Activated T-cell treated with anti-CD3 and anti-CD28 coated beads, Interleukin-2, amount 50 U/mL, for 72 hours (primary cell): Measurements from ENCODE around the gene CAPN5. TPM values are rescaled to one million over a fixed set of nuclear protein-coding genes. Genes with fewer than 3 reads are reported as not detected.

Experiments
- ATAC-seq, 2 donors: fragments of 150-1000 bp; cut with Tn5 transposase; replicated peaks in 1 of 2; 2 replicates each; pipeline ENCODE4 v1.10.0; 2021; ENCODE audit warnings: moderate library complexity in 2 of 2, mild to moderate bottlenecking in 1 of 2
- DNase-seq, 2 donors: peaks; one replicate each; pipeline ENCODE4 v3.0.0; 2021 to 2022; ENCODE audit warnings: mixed read lengths in 1 of 2
- H3K27ac Mint-ChIP-seq: one replicate; pipeline ENCODE4 v1.8.0; 2022; ENCODE audit warnings: mild to moderate bottlenecking, moderate library complexity, mixed read lengths
- H3K27me3 Mint-ChIP-seq: one replicate; pipeline ENCODE4 v1.8.0; 2022; ENCODE audit warnings: low read depth, mixed read lengths
- H3K36me3 Mint-ChIP-seq, 2 donors: one replicate each; pipeline ENCODE4 v1.8.0; 2022; ENCODE audit warnings: mixed read lengths in 2 of 2, mild to moderate bottlenecking in 1 of 2; ENCODE audit not compliant: insufficient read depth in 2 of 2
- H3K4me1 Mint-ChIP-seq: one replicate; pipeline ENCODE4 v1.8.0; 2022; ENCODE audit warnings: low read depth, mixed read lengths
- H3K4me3 Mint-ChIP-seq, 2 donors: one replicate each; pipeline ENCODE4 v1.8.0; 2022; ENCODE audit warnings: mild to moderate bottlenecking in 2 of 2, mixed read lengths in 2 of 2, moderate library complexity in 2 of 2
- H3K9me3 Mint-ChIP-seq, 2 donors: one replicate each; pipeline ENCODE4 v1.8.0; 2022; ENCODE audit warnings: mixed read lengths in 2 of 2
- total RNA-seq, 2 donors: library from RNA; stranded (reverse); gene quantifications; one replicate each; pipeline ENCODE4 v1.2.3, GENCODE V29; 2022

Gene CAPN5
- total RNA-seq, 2 donors from 2014 or later: 1.0 to 1.1 TPM

DNA sequence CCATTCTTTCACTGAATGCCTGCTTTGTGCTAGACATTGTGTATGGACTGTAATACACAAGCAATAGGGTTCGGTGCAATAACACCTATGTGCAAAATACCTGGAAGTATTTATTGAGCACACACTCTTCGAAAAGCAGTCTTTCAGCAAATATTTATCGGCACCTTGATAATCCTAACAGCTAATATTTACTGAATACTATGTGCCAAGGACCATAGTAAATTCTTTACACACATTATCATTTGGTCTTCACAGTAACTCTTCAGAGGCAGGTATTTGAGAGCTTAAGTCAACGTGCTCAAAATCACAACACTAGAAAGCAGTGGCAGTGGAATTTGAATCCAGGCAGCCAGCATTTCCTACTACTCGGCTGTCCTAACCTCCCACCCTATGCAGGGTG lies 30.4 kb upstream of the CAPN5 start:
- Mint-ChIP-seq H3K27me3 (peaks cover 51% of the 10 kb centered on the region), H3K9me3 (no peaks in the 10 kb centered on the region), H3K36me3 (peaks cover 0 to 2% of the 10 kb centered on the region in 2 donors), H3K4me1 (peaks cover 8% of the 10 kb centered on the region), H3K27ac (no peak overlapping the region), H3K4me3 (no peak overlapping the region)
- DNase-seq (no peak), ATAC-seq (no peak)

DNA sequence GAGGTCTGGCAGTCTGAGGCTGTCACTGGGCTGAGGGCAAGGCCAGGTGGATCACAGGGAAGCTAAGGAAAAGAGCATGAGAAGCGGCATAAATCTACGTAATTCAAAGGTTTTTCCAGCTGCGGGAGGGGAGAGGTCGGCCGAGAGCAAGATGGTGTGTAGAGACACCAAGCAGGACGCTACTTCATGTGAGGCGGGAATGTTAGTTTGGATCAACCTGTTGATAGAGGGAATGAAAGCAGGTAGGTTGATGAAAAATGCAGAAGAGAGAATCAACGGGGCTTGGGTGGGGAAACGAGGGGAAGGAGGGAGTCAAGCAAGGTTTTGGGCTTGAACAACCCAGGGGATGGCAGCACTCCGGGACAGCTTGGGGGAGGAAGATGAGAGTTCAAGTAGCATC lies 29.7 kb upstream of the CAPN5 start:
- Mint-ChIP-seq H3K4me3 (no peak overlapping the region), H3K4me1 (peaks cover 8% of the 10 kb centered on the region), H3K36me3 (peaks cover 0 to 2% of the 10 kb centered on the region in 2 donors), H3K27me3 (peaks cover 52% of the 10 kb centered on the region), H3K27ac (no peak overlapping the region), H3K9me3 (no peaks in the 10 kb centered on the region)
- no peak for DNase-seq
- no peak for ATAC-seq

DNA sequence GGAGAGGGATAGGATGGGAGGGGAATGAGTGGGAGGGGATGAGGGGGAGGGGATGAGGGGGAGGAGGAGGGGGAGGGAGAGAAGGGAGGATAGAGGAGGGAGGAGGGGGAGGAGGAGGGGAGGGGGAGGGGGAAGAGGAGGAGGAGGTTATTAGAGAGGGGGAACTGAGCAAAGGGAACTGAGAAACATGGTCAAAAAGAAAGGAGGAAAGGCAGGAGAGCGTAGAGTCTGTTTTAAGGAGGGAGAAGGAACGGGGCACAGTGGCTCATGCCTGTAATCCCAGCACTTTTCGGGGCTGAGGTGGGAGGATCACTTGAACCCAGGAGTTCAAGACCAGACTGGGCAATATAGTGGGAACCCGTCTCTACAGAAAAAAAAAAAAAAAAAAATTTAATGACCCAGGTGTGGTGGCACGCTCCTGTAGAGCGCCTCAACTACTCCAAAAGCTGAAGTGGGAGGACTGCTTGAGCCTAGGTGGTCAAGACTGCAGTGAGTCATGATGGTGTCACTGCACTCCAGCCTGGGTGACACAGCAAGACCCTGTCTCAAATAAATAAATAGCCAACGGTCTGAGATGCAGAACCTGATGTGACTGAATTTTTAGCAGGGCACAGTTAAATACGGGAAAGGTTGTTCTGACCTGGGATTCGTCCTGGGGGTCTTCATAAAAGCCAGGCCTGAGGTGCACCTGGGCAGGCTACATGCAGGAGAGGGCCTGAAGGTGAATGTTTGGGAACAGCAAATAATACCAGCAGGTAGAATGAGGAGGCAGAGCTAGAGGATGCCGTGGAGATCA lies 28.5 kb upstream of the CAPN5 start:
- no peak for DNase-seq
- H3K27me3 Mint-ChIP-seq: peaks cover 57% of the 10 kb centered on the region
- no peak overlapping the region for H3K27ac Mint-ChIP-seq
- peaks cover 0 to 2% of the 10 kb centered on the region in 2 donors for H3K36me3 Mint-ChIP-seq
- no peak for ATAC-seq
- peaks cover 8% of the 10 kb centered on the region for H3K4me1 Mint-ChIP-seq
- no peaks in the 10 kb centered on the region for H3K9me3 Mint-ChIP-seq
- peak overlapping the region in 1 of 2 donors; percentile 77 for H3K4me3 Mint-ChIP-seq

DNA sequence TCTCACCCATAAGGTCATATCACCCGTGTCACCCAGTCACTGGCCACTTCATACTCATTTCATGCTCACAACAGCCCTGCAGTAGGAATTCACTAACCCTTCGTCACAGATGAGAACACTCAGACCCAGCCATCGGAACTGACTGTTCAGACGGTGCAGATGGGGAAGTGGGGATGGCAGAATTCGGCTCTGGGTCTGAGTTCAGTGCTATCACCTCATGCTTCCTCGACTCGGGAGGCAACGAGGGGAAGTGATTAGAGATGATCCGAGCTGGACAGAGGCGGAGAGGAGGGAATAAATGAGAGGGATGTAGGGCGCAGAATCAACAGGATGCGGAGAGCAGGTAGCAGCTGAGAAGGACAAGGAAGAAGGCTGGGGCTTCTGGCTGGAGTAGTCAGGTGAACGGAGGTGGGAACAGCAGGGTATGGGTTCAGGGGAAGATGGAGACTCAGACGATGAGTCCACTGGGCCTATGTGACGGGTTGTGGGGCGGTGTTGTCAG lies 27.9 kb upstream of the CAPN5 start:
- Mint-ChIP-seq H3K9me3 (no peaks in the 10 kb centered on the region), H3K36me3 (peaks cover 0 to 2% of the 10 kb centered on the region in 2 donors), H3K27ac (no peak overlapping the region), H3K4me1 (peaks cover 8% of the 10 kb centered on the region), H3K27me3 (peaks cover 57% of the 10 kb centered on the region), H3K4me3 (peak overlapping the region; percentile 37 to 77)
- DNase-seq (no peak), ATAC-seq (no peak)

DNA sequence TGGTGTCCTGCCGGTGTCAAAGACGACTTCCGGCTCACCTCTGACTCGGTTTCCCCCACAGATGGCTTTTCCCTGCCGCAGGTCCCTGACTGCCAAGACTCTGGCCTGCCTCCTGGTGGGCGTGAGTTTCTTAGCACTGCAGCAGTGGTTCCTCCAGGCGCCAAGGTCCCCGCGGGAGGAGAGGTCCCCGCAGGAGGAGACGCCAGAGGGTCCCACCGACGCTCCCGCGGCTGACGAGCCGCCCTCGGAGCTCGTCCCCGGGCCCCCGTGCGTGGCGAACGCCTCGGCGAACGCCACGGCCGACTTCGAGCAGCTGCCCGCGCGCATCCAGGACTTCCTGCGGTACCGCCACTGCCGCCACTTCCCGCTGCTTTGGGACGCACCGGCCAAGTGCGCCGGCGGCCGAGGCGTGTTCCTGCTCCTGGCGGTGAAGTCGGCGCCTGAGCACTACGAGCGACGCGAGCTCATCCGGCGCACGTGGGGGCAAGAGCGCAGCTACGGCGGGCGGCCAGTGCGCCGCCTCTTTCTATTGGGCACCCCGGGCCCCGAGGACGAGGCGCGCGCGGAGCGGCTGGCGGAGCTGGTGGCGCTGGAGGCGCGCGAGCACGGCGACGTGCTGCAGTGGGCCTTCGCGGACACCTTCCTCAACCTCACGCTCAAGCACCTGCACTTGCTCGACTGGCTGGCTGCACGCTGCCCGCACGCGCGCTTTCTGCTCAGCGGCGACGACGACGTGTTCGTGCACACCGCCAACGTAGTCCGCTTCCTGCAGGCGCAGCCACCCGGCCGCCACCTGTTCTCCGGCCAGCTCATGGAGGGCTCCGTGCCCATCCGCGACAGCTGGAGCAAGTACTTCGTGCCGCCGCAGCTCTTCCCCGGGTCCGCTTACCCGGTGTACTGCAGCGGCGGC lies 27.0 kb upstream of the CAPN5 start:
- ATAC-seq: peak; percentile 50 to 70
- peaks cover 57% of the 10 kb centered on the region for H3K27me3 Mint-ChIP-seq

DNA sequence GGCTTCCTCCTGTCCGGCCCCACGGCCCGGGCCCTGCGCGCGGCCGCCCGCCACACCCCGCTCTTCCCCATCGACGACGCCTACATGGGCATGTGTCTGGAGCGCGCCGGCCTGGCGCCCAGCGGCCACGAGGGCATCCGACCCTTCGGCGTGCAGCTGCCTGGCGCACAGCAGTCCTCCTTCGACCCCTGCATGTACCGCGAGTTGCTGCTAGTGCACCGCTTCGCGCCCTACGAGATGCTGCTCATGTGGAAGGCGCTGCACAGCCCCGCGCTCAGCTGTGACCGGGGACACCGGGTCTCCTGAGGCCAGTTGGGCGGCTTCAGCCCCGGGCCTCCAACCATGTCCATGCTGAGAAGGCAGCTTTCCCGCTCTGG lies 26.4 kb upstream of the CAPN5 start:
- Mint-ChIP-seq H3K4me3 (peak overlapping the region; percentile 17 to 32), H3K27ac (no peak overlapping the region), H3K9me3 (no peaks in the 10 kb centered on the region), H3K27me3 (peaks cover 59% of the 10 kb centered on the region), H3K36me3 (peaks cover 0 to 2% of the 10 kb centered on the region in 2 donors), H3K4me1 (peaks cover 8% of the 10 kb centered on the region)
- no peak for ATAC-seq
- DNase-seq: no peak

More for the DNA sequence above, 27.0 kb upstream of the CAPN5 start:
- DNase-seq: peak; percentile 23 to 37
- Mint-ChIP-seq H3K36me3 (peaks cover 0 to 2% of the 10 kb centered on the region in 2 donors), H3K4me3 (peak overlapping the region; percentile 41 to 77), H3K9me3 (no peaks in the 10 kb centered on the region), H3K4me1 (peaks cover 8% of the 10 kb centered on the region), H3K27ac (no peak overlapping the region)

DNA sequence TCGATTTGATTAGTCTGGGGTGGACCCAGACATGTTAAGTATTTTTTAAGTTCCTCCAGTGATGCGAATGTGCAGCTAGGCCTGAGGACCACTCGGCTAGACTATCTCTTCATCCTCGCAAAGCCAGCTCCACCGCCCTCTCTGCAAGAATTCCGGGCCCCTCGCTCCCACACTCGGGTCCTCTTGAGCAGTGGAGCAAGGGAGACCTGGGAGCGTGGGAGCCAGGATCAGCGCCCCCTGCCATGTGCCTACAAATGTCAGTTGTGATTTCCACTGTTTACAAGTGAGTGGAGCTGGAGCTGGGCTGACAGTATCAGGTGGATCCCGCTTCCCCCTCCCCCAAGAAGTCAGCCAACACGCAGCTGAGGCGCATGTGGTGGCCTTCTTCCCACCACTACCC lies 25.9 kb upstream of the CAPN5 start:
- no peak for DNase-seq
- peak overlapping the region; percentile 46 to 55 for H3K4me3 Mint-ChIP-seq
- no peak for ATAC-seq
- H3K9me3 Mint-ChIP-seq: no peaks in the 10 kb centered on the region
- no peak overlapping the region for H3K27ac Mint-ChIP-seq
- peaks cover 56% of the 10 kb centered on the region for H3K27me3 Mint-ChIP-seq
- H3K36me3 Mint-ChIP-seq: peaks cover 0 to 2% of the 10 kb centered on the region in 2 donors
- peaks cover 8% of the 10 kb centered on the region for H3K4me1 Mint-ChIP-seq

DNA sequence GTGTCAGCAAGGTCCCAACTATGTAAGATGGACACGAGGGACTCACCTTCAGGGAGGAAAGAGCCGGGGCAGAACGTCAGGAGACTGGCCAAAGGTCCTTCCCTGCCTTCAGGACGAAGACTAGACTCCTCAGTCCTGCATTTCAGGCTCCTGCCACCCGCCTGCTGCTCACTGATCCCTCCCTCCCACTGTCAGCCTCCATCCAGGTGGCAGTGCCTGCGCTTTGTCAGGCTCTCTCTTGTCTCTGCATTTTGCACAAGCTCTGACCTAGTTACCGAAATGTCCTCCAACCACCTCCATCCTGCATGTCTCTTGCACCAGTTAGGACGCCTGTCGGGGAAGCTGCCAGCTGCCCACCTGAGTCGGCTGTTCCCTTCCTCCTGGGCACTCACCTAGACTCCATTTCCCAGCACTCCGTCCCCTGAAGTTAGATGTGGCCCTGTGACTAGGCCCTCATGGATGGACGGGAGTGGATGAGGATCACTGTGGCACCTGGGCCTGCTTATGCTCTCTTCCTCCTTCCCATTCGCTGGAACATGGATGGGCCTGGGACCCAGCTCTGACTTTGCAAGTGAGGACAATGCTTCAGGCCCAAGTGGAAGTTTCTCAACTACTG lies 24.6 kb upstream of the CAPN5 start:
- H3K9me3 Mint-ChIP-seq: no peaks in the 10 kb centered on the region
- H3K4me3 Mint-ChIP-seq: no peak overlapping the region
- peaks cover 20% of the 10 kb centered on the region for H3K4me1 Mint-ChIP-seq
- H3K36me3 Mint-ChIP-seq: peaks cover 0 to 2% of the 10 kb centered on the region in 2 donors
- ATAC-seq: no peak
- H3K27ac Mint-ChIP-seq: no peak overlapping the region
- DNase-seq: no peak
- peaks cover 46% of the 10 kb centered on the region for H3K27me3 Mint-ChIP-seq

DNA sequence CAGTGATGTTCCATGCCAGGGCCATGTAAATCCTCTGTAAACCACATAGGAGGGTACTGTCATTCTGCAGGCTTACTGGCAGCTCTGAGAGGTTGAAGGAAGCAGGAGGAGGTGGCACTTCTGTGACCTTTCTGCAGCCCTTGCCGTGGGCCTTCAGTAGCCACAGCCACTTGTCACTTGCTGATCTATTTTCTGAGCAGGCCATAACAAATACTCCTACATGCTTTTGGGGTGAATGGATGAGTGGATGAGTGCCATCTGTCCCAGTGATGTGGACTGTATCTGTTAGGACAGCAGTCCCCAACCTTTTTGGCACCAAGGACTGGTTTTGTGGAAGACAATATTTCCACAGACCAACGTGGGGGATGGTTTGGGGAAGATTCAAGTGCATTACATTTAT lies 22.4 kb upstream of the CAPN5 start:
- DNase-seq (no peak), ATAC-seq (no peak)
- Mint-ChIP-seq H3K36me3 (peaks cover 0 to 2% of the 10 kb centered on the region in 2 donors), H3K4me1 (peaks cover 15% of the 10 kb centered on the region), H3K4me3 (no peak overlapping the region), H3K27ac (no peak overlapping the region), H3K9me3 (no peaks in the 10 kb centered on the region), H3K27me3 (peaks cover 24% of the 10 kb centered on the region)

DNA sequence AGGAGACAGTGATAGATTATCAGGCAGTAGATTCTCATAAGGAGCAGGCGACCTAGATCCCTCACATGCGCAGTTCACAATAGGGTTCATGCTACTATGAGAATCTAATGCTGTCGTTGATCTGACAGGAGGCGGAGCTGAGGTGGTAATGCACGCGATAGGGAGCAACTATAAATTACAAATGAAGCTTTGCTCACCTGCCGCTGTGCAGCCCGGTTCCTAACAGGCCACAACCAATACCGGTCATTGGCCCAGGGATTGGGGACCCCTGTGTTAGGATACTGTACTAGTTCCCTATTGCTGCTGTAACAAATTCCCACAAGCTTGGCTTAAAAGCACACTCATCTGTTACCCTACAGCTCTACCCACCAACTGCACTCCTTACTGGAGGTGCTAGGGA lies 21.9 kb upstream of the CAPN5 start:
- H3K4me3 Mint-ChIP-seq: no peak overlapping the region
- ATAC-seq (no peak), DNase-seq (no peak)

DNA sequence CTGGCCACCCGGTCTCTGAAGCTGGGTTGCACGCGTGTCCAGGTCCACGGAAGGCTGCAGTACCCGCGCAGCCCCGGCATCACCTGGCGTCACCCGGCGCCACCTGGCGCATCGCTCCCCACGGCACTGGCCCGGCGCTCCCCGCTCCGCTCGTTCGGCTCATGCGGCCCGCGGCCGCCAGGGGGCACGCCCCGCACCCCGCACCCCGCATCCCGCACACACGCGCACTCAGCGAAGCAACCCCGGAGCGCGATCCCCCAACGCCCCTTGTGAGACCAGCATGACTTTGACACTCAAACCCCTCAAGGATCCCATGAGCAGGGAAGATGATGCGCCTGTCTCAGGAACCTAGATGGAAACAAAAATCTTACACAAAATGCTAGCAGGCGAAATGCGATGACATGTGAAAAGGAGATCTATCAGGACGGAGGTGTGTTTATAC lies 20.7 kb upstream of the CAPN5 start:
- Mint-ChIP-seq H3K27ac (peak overlapping the region; percentile 11), H3K27me3 (peaks cover 17% of the 10 kb centered on the region), H3K4me3 (peak overlapping the region; percentile 49 to 57), H3K36me3 (no peaks in the 10 kb centered on the region), H3K9me3 (no peaks in the 10 kb centered on the region), H3K4me1 (peaks cover 15% of the 10 kb centered on the region)
- peak; percentile 62 to 65 for ATAC-seq
- peak; percentile 74 to 81 for DNase-seq

More for the DNA sequence above, 21.9 kb upstream of the CAPN5 start:
- no peaks in the 10 kb centered on the region for H3K9me3 Mint-ChIP-seq
- peaks cover 0 to 2% of the 10 kb centered on the region in 2 donors for H3K36me3 Mint-ChIP-seq
- no peak overlapping the region for H3K27ac Mint-ChIP-seq
- peaks cover 15% of the 10 kb centered on the region for H3K4me1 Mint-ChIP-seq
- peaks cover 24% of the 10 kb centered on the region for H3K27me3 Mint-ChIP-seq

DNA sequence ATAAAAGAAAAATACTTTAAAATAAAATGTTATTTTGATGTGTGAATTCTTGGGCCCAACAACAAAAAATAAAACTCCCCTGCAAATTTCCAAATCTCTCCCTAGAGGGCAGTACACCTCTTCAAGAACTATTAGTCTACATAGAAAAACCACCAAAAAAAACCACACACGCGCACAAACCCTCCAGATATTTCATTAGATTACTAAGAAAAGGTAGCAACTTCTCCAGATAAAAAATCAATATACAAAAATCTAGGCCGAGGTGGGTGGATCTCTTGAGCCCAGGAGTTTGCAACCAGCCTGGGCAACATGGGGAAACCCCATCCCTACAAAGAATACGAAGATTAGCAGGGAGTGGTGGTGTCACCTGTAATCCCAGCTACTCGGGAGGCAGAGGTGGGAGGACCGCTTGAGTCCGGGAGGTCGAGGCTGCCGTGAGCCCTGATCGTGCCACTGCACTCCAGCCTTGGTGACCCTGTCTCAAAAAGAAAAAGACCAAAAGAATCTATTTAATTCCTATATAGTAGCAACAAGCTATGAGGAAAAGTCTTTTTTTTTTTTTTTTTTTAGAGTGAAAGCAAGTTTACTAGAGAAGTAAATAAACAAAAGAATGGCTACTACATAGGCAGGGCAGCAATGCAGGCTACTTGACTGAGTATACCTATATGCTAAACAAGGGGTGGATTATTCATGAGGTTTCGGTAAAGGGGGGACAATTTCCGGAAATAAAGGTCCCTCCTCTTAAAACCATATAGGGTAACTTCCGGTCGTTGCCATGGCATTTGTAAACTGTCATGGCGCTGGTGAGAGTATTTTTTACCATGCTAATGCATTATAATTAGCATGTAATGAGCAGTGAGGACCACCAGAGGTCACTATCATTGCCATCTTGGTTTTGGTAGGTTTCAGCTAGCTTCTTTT lies 19.5 kb upstream of the CAPN5 start:
- no peaks in the 10 kb centered on the region for H3K9me3 Mint-ChIP-seq
- peak; percentile 96 for ATAC-seq

More for the DNA sequence above, 19.5 kb upstream of the CAPN5 start:
- peak overlapping the region; percentile 10 for H3K27ac Mint-ChIP-seq
- peak; percentile 80 to 81 for DNase-seq
- H3K4me3 Mint-ChIP-seq: peak overlapping the region; percentile 82
- peaks cover 15% of the 10 kb centered on the region for H3K4me1 Mint-ChIP-seq
- H3K27me3 Mint-ChIP-seq: peaks cover 11% of the 10 kb centered on the region
- no peaks in the 10 kb centered on the region for H3K36me3 Mint-ChIP-seq
